ENCODE measurements around the gene DEPDC7.
"Not testable (repeated sequence)": the region's sequence is repeated elsewhere in the genome, so short reads cannot be mapped to it uniquely, and the experiment has no call there.

DEPDC7 gene

GRCh38 chr11:33025339-33025722, 9.7 kb downstream of the DEPDC7 start:
- Mint-ChIP-seq H3K27me3 (ENCODE audit: low read depth) (no peaks in the 10 kb centered on the region), H3K36me3 (ENCODE audit: low read depth) (no peaks in the 10 kb centered on the region), H3K4me1 (peaks cover 15% of the 10 kb centered on the region), H3K27ac (no peak overlapping the region), H3K9me3 (no peaks in the 10 kb centered on the region), H3K4me3 (no peak overlapping the region)
- TF ChIP-seq CTCF (IDR thresholded peaks at IDR 0.05; ENCODE audit: unreplicated experiment in 3 of 3), result no peak

GRCh38 chr11:33027233-33027632, 11.6 kb downstream of the DEPDC7 start:
- H3K4me3 Mint-ChIP-seq, result no peak overlapping the region
- no peaks in the 10 kb centered on the region for H3K36me3 Mint-ChIP-seq (ENCODE audit: low read depth)
- H3K4me1 Mint-ChIP-seq, result peaks cover 10% of the 10 kb centered on the region
- no peaks in the 10 kb centered on the region for H3K27me3 Mint-ChIP-seq (ENCODE audit: low read depth)
- H3K9me3 Mint-ChIP-seq, result no peaks in the 10 kb centered on the region
- H3K27ac Mint-ChIP-seq, result no peak overlapping the region
- no peak for TF ChIP-seq CTCF (IDR thresholded peaks at IDR 0.05; ENCODE audit: unreplicated experiment in 3 of 3)

- Mint-ChIP-seq H3K27ac (no peak overlapping the region), H3K36me3 (ENCODE audit: low read depth) (no peaks in the 10 kb centered on the region), H3K4me1 (peaks cover 9% of the 10 kb centered on the region), H3K4me3 (no peak overlapping the region), H3K27me3 (ENCODE audit: low read depth) (no peaks in the 10 kb centered on the region), H3K9me3 (no peaks in the 10 kb centered on the region)
- TF ChIP-seq CTCF (IDR thresholded peaks at IDR 0.05; ENCODE audit: unreplicated experiment in 3 of 3), result no peak
Observed at GRCh38 chr11:33027846-33028536, 12.3 kb downstream of the DEPDC7 start.

GRCh38 chr11:33028537-33028914, 12.8 kb downstream of the DEPDC7 start:
- no peak for TF ChIP-seq CTCF (IDR thresholded peaks at IDR 0.05; ENCODE audit: unreplicated experiment in 3 of 3)
- peaks cover 9% of the 10 kb centered on the region for H3K4me1 Mint-ChIP-seq
- no peak overlapping the region for H3K4me3 Mint-ChIP-seq
- H3K9me3 Mint-ChIP-seq, result no peaks in the 10 kb centered on the region
- H3K27me3 Mint-ChIP-seq (ENCODE audit: low read depth), result no peaks in the 10 kb centered on the region
- no peaks in the 10 kb centered on the region for H3K36me3 Mint-ChIP-seq (ENCODE audit: low read depth)
- no peak overlapping the region for H3K27ac Mint-ChIP-seq

GRCh38 chr11:33029218-33029617, 13.5 kb downstream of the DEPDC7 start:
- not testable (repeated sequence) for H3K36me3 Mint-ChIP-seq (ENCODE audit: low read depth); H3K4me3 Mint-ChIP-seq; H3K27me3 Mint-ChIP-seq (ENCODE audit: low read depth); H3K9me3 Mint-ChIP-seq; H3K4me1 Mint-ChIP-seq; H3K27ac Mint-ChIP-seq

- no peak overlapping the region for H3K27ac Mint-ChIP-seq
- H3K4me3 Mint-ChIP-seq, result no peak overlapping the region
- no peaks in the 10 kb centered on the region for H3K9me3 Mint-ChIP-seq
- peaks cover 4% of the 10 kb centered on the region for H3K4me1 Mint-ChIP-seq
- H3K27me3 Mint-ChIP-seq (ENCODE audit: low read depth), result no peaks in the 10 kb centered on the region
- no peak for TF ChIP-seq CTCF (IDR thresholded peaks at IDR 0.05; ENCODE audit: unreplicated experiment in 3 of 3)
- H3K36me3 Mint-ChIP-seq (ENCODE audit: low read depth), result peaks cover 4% of the 10 kb centered on the region
Observed at GRCh38 chr11:33033493-33033892, 17.8 kb downstream of the DEPDC7 start.
